NCI-H146 treated with DMSO at 0.1 percent for 48 hours (cell line): ENCODE measurements around the gene WDCP.
A peak's percentile ranks its signal among the peaks of the same experiment; 100 is the strongest.
"Not testable (repeated sequence)": the region's sequence is repeated elsewhere in the genome, so short reads cannot be mapped to it uniquely, and the experiment has no call there.

Experiments used
- DNase-seq: peaks from one replicate; lab custom pipeline; 2025; ENCODE audit not compliant: unreplicated experiment; lab: John Stamatoyannopoulos, UW

The WDCP gene, protein sequence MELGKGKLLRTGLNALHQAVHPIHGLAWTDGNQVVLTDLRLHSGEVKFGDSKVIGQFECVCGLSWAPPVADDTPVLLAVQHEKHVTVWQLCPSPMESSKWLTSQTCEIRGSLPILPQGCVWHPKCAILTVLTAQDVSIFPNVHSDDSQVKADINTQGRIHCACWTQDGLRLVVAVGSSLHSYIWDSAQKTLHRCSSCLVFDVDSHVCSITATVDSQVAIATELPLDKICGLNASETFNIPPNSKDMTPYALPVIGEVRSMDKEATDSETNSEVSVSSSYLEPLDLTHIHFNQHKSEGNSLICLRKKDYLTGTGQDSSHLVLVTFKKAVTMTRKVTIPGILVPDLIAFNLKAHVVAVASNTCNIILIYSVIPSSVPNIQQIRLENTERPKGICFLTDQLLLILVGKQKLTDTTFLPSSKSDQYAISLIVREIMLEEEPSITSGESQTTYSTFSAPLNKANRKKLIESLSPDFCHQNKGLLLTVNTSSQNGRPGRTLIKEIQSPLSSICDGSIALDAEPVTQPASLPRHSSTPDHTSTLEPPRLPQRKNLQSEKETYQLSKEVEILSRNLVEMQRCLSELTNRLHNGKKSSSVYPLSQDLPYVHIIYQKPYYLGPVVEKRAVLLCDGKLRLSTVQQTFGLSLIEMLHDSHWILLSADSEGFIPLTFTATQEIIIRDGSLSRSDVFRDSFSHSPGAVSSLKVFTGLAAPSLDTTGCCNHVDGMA

DNA sequence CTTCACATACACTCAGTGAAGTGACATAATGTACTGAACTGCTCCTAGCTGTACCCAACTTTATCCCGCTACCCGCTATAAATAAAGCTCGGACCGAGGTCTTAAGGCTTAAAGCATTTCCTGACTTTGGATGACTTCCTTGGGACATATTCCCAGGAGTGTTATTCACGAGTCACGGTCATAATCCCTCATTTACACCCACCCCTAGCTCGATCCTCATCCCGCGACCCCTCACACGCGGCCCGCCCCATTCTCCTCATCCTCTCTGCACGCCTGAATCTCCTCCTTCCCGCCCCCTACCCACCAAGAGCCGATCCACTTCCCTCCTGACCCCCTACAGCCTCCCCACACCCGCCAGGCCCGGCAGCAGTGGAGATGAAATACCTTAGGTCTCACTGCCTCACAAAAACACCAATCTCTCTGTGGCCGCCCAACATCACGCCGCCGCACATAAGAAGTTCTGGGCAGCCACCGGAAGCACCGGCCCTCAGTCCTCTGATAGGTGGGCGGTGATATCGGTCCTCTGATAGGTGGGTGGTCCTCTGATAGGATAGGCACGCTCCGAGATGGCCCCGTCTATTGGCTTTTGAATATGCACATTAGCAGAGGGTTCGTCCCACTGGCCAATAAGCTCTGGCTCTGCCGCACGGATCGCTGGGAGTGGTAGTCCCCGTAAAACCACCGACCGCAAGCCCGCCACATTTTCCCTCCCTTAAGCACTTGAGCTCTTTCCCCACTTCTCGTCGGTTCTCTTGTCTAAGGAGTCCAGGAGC, at the start of gene WDCP:
Gene WDCP (minus strand): TSS at position 462 of the 773 bp plus-strand sequence. CDS start 7,897 bp downstream, outside the sequence.
- peak; percentile 98 for DNase-seq

DNA sequence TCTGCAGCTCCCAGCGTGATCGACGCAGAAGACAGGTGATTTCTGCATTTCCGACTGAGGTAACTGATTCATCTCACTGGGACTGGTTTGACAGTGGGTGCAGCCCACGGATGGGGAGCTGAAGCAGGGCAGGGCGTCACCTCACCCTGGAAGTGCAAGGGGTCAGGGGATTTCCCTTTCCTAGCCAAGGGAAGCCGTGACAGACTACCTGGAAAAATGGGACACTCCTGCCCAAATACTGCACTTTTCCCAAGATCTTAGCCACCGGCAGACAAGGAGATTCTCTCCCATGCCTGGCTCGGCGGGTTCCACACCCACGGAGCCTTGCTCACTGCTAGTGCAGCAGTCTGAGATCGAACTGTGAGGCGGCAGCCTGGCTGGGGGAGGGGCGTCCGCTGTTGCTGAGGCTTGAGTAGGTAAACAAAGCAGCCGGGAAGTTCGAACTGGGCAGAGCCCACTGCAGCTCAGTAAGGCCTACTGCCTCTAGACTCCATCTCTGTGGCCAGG, 48.0 kb upstream of the WDCP start:
- DNase-seq, result not testable (repeated sequence)

DNA sequence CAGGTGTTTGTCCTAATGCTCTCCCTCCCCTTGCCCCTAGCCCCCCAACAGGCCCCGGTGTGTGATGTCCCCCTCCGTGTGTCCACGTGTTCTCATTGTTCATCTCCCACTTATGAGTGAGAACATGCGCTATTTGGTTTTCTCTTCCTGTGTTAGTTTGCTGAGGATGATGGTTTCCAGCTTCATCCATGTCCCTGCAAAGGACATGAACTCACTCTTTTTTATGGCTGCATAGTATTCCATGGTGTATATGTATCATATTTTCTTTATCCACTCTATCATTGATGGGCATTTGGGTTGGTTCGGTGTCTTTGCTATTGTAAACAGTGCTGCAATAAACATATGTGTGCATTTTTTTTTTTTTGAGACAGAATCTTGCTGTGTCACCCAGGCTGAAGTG, 46.1 kb upstream of the WDCP start:
- DNase-seq, result not testable (repeated sequence)

DNA sequence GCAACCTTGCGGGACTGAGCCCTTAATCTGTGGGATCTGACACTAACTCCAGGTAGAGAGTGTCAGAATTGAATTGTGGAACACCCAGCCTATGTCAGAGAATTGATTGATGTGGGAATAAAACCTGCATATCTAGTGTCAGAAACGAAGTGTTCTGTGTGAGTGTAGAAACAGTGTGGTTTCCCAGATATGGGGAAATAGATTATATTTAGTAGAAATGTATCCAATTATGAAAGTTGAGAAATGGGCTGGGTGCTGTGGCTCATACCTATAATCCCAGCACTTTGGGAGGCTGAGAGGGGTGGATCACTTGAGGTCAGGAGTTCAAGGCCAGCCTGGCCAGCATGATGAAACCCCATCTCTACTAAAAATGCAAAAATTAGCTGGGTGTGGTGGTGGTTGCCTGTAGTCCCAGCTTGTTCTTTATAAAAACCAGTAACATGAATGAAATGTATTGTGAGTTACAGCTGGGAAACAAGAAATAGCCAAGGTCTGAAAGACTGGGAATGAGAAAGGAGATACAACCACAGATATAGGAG, 41.7 kb upstream of the WDCP start:
- DNase-seq, result no peak

DNA sequence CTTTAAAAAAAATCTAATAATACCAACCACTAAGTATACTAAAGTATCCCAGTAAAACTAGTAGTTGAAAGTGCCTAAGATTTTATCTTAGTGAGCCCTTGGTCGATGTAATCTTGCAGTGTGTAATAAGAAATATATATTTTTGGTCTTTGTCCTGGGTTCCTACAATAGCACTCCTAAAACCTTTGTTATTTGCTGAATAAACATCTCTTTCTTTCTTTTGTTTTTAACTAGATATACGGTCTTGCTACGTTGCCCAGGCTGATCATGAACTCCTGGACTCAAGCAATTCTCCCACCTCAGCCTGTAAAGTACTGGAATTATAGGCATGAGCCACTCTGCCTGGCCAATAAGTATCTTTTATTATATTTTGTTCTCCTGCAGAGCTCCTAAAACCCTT, 39.8 kb upstream of the WDCP start:
- no peak for DNase-seq

DNA sequence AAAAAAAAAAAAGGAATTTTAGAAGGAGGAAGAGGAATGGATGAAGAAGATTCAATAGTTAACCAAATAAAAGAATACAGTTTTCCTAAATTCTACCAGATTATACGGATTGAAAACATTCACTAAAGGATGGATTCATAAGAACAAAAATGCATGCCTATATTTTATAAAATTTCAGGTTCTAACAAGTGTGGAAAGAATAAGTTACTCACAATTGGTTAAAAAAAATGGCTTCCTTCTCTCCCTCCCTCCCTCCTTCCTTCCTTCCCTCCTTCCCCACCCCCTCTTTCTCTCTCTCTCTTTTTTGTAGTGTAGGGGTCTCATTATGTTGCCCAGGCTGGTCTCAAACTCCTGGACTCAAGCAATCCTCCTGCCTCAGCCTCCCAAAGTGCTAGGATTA, 39.0 kb upstream of the WDCP start:
- no peak for DNase-seq

DNA sequence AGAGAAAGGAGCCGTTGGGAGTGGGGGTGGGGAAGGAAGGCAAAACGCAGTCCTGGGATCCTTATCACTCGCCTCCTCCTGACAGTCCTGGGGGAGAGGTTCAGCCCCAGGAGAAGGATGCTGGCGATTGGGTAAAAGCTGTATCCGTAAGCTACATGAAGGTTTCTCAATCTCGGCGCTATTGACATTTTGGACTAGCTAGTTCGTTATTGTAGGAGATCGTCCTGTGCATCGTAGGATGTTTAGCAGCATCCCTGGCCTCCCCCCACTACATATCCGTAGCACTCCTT, 38.0 kb upstream of the WDCP start:
- DNase-seq, result no peak

DNA sequence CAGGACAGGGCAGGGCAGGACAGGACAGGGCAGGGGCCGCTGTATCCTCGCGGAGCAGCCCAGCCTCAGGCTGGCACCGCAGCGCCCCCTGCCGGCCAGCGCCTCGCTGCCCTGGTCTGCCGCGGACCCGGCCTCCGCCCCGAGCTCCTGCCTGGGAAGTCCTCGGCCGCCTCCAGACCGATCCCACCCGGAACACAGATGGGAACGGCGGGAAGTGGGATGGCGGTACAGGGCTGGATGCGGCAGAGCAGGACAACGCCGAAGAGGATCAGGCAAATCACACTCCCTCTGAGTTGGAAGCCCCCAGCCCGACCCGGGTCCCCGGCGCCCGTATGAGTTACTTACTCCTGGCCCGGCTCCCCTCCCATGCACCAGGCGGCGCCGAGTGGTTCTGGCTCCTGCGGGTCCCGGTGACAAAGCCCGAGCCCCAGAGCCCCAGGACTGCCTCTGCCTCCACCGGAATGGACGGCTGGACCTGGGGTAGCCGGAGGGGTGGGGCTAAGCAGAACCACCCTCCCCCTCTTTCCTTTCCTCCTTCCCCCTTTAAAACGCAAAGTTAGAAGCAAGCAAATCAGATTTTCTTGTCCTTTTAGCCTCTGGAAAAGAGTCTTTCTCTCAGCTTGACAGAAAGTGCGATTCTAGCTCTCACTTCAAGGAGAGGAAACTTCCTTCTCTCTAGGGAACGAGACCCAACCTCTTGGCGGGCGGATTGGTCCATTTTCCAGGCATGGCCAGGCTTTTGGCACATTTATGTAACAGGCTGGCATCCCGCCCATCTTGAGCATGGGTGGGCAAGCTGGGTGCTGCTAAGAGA, 37.4 kb upstream of the WDCP start, which contains the start of gene TP53I3:
Gene TP53I3 (minus strand): TSS at position 449 of the 814 bp plus-strand sequence. CDS start 508 bp downstream, outside the sequence.
- peak; percentile 82 for DNase-seq

DNA sequence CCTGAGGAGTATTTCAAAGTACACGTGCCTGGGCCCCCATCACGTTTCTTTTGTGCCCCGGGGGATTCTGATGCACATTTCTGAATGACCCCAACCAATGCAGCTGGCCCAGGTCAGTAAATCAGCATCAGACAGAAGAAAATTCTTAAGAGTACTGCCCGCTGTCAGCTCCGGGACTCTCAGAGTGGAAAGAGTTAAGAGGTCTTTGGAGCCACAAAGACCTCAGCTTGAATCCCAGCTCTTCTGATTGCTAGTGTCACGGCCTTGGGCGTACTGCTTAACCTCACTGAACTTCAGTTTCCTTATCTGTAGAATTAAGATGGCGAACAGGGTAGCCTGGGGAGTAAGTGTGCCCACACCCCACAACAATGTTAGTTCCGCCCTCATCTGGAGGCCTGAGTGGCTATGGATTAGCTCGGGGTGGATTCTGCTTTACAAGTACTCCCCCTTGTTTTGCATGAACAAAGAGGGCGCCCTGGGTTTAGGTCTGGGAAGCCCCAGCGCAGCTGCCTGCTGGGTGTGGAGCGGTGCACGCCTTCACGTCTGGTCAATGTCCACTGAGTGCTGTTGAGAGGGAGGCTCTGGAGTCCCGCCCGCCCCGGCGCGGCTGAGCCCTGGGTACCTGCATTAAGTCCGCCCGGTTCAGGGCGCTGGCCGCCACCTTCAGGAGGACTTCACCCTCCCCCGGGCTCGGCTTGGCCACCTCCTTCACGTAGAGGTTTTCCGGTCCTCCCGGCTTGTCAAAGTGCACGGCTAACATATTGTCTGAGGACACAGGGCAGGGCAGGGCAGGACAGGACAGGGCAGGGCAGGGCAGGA, 36.6 kb upstream of the WDCP start:
- peak; percentile 91 for DNase-seq

DNA sequence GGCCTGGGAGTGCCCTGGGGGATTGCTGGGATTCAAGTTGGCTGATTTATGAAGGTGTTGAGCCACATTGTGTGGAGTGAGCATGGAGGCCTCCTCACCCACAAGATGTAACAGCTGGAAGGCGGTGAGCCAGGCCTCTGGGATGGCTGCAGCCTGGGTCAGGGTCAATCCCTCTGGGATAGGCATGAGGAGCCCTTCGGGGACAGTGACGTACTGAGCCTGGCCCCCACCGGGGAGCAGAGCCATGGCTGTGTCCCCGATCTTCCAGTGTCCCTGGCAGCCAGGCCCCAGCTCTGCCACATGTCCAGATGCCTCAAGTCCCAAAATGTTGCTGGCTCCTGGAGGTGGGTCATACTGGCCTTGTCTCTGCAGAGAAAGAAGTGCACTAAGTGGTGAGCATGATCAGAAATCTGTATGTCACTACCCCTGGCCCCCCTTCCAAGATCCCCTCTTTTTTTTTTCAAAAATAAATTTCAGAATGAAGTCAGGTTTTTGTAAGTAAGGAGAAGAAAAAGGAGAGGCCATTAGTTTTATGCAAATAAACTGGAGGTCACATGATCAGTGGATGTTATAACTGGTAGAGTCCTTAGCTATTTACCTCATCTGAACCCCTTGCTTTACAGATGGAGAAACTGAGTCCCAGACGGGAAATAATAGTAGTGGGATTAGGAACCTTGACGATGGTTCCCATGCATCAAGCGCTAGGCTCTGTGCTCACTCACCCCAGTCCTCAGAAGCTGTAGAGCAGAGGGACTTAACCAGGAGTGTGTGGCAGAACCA, 35.8 kb upstream of the WDCP start:
- no peak for DNase-seq

DNA sequence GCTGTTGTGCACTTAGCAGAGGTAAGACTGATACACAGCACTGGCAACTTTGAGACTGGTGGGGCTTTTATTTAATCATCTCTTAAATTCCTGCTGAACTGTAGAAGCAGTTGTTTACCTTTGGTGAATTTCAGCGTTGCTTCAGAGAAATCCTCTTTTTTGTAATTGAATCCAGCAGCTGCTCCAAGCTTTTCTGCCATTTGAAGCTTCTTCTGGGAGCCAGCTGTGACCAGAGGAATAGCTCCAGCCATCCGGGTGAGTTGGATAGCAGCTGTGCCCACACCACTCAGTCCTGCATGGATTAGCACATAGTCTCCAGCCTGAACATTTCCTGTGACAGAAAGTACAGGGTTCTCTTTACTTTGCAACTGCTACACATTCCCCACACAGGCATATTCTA, 33.5 kb upstream of the WDCP start:
- DNase-seq, result no peak

DNA sequence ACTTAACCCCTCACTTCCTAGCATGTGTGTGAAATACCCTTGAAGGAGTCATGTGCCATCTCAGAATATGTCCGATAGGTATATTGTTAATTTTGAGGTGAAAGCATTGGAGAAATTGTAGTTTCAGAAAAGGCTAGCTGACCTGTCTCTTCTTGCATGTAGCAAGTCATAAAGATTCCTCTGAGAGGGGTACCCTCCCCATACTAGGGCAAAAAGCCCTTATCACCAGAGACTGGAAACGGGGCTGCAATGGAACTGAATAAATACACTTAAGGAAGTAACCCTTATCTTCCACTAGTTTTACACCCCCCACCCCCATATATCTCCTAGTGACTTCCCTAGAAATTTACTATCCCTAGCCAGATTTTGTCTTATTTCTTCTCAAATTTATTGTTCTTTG, 30.7 kb upstream of the WDCP start:
- DNase-seq, result no peak

DNA sequence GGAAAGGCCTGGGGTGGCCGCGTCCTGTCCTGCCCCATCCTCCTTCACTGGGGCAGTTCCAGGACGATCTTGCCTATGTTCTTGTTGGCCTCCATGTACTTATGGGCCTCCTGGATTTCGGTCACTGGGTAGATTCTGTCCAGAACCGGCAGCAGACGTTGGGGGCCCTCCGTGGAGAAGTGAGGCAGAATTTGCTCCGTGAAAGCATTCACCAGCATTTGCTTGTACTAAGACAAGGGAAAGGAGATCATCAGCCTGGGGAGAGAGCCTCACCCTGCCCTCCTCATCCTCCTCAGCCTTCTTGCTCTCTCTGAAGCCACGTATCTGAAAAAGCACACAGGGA, 30.3 kb upstream of the WDCP start:
- DNase-seq, result no peak

DNA sequence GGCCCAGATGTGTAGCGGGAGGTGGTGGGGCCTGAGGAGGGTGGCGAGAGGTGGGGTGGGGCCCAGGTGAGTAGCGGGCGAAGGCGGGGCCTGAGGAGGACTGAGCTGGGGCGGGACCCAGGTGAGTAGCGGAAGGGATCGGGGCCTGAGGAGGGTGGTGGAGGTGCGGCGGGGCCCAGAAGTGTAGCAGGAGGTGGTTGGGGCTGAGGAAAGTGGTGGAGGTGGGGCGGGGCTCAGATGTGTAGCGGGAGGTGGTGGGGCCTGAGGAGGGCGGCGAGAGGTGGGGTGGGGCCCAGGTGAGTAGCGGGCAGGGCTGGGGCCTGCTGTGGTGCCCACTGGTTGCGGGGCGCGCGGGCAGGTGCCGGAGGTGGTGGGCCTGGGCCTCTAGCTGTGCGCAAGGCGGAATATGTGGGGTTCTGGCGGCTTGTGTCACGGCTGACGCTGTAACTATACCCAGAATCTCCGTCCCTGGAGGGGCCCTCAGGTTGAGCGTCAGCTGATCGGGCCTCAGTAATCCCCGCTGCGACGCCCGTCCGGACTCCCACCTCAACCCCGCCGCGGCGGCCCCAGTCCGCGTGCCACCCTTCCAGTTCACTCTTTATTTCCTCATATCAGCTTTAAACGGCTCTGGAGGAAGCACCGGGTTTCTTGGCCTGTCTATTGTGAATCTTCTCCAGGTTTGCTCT, 29.8 kb upstream of the WDCP start:
- peak; percentile 99 for DNase-seq

DNA sequence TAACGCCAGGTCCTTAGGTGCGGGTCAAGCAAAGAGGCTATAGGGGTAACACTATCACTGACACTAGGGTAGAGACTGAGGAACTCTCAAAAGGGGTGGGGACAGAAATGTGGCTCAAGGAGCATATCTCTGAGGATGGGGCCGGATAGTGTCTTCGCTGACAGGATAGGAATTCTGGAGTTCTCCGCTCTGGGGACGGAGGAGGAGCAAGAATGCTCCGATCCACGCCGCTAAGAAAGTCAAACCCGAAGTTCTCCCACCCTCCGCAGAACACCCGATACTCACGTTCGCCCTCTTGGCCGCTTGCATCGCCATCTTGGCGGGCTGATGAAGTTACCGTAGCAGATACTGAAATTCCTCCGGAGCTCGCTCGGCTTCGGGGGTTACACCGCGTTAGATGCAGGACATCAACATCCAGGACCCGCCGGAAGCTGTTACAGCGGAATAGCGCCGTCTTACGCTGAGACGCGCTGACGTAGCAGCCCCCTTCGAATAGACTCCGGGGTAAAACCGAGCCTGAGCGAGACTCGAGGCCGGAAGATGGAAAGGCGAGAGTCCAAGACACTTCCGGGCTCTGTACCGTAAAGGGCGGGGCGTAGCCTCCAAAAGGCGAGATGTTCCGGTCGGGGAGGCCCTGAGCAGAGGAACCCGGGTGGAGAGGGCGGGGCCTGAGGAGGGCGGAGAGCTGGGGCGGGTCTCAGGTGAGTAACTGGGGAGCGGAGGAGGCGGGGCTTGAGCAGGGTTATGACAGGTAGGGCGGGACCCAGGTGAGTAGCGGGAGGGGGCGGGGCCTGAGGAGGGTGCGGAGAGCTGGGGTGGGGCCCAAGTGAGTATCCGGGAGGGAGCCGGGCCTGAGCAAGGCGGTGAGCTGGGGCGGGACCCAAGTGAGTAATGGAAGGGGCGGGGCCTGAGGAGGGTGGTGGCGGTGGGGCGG, 29.0 kb upstream of the WDCP start, which contains the start of gene SF3B6:
Gene SF3B6 (minus strand): TSS at position 412 of the 934 bp plus-strand sequence. CDS start 97 bp downstream, at position 315.
- DNase-seq, result peak; percentile 99

DNA sequence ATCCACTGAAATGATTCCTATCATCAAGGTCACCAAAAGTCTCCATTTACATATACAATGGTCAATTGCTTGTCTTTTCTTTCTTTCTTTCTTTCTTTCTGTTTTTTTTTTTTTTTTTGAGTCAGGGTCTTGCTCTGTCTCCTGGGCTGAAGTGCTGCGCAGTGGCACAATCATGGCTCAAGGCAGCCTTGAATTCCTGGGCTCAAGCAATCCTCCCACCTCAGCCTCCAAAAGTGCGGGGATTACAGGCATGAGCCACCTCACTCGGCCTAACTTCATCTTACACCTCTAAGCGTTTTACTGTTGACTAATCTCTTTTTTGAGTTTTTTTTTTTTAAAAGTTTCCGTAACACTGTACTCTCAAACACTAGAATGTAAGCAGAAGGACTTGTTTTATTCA, 28.1 kb upstream of the WDCP start:
- no peak for DNase-seq

DNA sequence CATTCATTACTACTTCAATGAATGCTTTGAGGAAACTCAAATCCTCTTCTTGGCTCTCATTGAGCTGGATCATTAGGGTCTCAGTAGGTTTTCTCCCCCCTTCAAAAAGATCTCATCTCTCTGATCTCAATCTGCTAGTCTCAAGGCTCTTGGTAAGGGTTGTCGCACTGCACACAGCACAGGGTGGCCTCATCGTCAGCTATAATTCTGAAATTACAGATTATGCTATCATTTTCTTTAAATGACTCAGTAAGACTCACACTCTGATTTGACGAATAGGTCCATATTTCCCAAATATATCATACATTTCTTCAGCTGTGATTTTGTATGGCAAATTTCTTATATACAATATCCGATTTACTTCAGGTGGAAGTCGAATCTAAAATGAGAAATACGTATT, 26.6 kb upstream of the WDCP start:
- no peak for DNase-seq
